T-helper 22 cell (primary cell): ENCODE measurements around the gene FRAT2.
"Not testable (repeated sequence)": the region's sequence is repeated elsewhere in the genome, so short reads cannot be mapped to it uniquely, and the experiment has no call there.

Experiments used
- DNase-seq: peaks from one replicate; pipeline ENCODE4 v3.0.0-alpha.2; 2020; ENCODE audit warnings: low read depth

Gene FRAT2

DNA sequence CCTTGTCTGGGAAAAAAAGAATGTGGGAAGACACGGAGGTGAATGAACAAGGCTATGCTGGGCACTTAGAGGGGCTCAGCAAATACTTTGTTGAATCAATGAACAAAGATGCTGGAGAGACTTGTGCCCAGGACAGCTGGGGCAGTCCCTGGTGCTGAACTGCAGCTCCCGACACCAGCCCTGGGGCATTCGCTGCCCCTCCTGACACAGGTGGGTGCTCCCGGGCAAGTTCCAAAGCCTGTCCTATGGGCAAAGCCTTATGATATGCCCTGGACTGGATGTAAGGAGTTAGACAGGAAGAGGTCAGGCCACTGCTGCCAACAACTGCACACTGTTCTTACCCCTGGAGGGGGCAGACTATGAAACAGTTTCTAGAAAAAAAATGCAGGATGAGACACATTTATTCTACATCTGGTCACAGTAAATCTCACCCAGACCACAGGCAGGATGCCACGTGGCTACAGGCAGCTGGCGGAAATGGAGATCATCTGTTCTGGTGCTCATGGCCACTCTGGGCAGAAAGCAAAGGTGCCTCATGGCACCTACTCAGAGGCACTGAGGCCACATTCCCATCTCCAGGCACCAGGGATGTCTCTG, 21.9 kb upstream of the FRAT2 start:
- no peak for DNase-seq

DNA sequence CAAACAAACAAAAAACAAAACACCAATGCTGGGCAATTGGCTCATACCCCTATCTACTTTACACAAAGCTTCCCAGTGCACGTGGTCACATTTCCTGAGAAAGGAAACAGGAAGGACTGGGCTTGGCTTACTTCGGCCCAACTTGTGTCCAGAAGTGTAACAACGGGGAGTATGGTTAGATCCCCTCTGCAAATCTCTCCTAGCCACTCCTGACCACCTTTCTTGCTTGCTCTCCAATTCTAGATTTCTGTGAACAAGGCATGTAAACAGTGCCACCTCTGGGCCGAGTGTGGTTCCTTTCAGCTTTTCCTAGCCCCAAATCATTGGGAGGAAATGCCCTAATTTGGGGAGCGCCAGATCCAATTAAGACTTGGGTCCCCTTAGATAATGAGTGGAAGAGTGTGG, 21.0 kb upstream of the FRAT2 start:
- DNase-seq = no peak

DNA sequence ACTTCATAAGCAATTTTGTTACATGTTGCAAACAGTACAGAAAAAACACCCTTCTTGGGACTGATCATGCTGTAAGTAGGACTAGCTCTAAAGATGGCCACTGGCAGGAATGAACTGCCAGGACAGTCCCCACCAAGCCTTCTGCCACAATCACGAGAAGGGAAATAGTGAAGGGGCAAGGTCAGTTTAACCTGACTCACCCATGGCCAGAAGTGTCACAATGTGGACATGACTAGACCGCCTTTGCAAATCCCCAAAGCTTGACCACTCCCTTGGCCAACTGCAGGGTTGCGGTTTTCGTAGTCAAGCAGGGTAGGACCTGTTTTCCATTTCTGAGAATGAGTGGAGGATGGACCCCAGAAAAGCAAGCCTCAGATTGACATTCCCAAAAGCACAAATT, 19.4 kb upstream of the FRAT2 start:
- DNase-seq = no peak

DNA sequence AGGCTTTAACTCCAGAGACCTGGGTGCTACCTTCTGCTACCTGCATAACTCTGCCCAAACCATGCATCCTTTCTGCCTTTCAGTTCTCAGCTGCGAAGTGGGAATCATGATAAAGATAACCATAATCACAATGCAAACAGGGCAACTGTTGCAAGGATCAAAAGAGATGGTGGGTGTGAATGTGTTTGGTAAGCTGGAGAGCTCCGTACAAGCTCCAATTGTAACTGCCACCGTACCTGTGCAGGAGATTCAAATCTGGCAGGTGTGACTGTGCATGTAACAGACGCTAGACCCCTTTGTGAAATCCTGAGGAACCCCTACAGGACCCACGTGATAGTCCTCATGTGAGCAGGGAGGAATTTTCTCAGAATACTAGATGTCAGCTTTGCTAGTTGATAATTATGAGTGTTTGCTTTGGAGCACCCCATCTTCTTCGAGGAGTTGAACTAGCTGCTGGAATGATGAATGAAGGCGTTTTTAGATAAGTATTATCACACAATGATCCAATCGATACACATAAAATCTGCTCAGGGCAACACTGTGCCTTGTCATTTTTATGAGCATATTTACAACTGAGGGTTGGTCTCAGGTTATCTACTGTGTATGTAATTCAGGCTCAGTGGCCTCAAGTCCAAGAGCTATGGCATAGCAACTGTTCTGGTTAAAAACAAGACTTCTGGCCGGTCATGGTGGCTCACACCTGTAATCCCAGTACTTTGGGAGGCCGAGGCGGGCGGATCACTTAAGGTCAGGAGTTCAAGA, 15.4 kb upstream of the FRAT2 start:
- DNase-seq = no peak

DNA sequence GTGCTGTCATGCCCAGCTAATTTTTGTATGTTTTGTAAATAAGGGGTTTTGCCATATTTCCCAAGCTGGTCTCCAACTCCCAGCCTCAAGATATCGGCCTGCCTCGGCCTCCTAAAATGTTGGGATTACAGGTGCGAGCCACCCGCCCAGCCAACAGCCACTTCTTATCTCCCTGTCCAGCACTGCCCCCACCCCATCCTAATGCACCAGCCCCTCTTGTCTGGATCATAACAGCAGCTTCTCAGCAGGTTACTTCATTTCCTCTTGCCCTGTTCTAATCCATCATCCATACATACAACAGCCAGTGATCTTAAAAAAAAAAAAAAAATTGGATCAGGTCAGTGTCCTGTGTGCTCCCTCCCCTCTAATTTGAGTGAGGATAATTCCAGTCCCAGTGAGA, 12.8 kb upstream of the FRAT2 start:
- no peak for DNase-seq

DNA sequence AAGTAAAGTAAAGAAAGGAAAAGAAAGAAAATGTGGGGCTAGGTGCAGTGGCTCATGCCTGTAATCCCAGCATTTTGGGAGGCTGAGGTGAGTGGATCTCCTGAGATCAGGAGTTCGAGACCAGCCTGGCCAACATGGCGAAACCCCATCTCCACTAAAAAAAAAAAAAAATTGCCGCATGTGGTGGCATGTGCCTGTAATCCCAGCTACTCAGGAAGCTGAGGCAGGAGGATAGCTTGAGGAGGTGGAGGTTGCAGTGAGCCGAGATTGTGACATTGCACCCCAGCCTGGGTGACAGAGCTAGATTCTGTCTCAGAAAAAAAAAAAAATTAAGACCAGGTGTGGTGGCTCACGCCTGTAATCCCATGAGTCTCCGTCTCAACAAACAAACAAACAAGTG, 9.1 kb upstream of the FRAT2 start:
- not testable (repeated sequence) for DNase-seq

GRCh38 chr10:97341416-97341815, 6.9 kb upstream of the FRAT2 start:
- DNase-seq = no peak

GRCh38 chr10:97338041-97338440, 3.5 kb upstream of the FRAT2 start:
- no peak for DNase-seq

- DNase-seq = no peak
These were observed 2.7 kb upstream of the FRAT2 start for GRCh38 chr10:97336942-97337831.

DNA sequence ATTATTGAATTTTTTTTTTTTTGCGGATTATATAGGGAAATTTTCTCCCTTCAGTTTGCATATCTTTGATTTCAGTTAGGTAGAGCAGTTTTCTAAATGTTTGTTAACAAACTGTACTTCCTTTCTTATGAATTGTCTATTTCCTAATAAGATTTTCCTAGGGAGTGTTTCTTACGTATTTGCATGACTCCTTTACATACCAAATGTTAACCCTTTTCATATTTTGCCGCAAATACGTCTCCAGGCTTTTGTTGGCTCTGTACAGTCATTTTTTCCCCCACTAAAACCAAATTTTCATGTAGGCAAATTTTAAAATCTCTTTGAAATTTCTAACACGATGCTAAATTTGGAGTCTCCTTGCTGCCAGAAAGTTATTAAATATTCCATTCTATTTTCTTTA, 1.9 kb upstream of the FRAT2 start:
- no peak for DNase-seq

DNA sequence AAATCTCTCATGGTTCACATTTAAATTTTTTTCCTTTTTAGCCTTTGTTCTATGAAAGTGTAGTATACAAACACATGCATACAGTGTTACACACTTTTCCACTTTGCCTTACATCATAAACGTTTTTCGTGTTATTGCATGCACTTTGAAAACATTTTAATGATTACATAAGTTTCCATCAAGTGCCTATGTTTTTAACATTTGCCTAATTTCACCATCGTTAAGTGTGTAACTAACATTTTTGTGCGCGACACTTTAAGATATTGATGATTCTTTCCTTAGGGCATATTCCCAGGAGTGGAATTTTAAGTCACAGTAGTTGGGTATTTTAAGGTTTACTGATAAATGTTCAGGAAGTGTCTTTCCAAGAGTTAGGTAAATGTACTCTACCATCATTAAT, 1.5 kb upstream of the FRAT2 start:
- DNase-seq = no peak

DNA sequence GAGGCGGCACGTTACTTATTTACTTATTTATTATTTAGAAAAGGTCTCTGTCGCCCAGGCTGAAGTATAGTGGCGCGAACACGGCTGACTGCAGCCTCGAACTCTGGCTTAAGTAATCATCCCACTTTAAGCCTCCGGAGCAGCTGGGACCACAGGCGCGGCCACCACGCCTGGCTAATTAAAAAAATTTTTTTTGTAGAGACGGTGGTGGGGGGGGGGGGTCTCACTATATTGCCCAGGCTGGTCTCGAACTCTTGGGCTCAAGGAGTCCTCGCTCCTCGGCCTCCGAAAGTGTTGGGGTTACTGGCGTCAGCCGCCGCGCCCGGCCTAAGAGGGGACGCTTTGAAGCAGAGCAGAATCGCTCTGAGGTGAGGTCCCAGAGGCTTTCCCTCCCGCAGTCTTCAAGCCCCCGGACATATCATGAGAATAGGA, 675 bp upstream of the FRAT2 start:
- DNase-seq = no peak

GRCh38 chr10:97333601-97334369, 744 bp downstream of the FRAT2 start:
- no peak for DNase-seq

GRCh38 chr10:97333351-97333600, 1.3 kb downstream of the FRAT2 start:
- no peak for DNase-seq

DNA sequence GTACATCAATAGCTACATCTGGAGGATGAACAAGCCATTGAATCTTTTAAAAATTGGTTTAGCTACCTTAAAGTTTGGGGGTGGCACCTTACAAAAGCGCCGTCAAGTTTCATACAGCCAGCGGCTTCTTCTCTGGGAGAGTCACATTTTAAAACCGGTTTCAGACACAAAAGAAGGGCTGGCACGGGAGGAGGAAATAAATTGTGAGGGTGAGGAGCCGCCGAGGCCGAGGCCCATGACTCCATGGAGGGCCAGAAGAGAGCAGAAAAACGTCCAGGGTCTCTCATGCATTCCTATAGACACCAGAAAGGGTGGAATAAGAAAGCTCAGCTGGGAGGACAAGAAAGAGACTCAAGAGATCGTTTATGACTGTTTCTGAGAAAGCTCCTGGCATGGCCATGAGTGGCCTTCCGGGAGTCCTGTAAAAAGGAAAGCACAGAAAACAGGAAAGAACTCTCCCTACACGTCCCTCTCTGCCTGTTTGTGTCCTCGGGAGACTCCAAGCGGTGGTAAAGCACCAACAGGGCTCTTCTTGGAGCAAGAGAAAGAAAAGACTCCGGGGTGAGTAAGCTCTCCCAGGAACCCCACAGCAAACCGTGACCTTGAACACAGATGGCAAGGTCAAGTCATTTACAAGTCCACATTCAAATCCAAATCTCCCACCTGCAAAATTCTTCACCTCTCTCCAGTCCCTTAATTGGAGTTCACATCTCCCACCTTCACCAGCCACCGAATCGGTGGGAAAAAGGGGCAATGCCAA, 1.8 kb downstream of the FRAT2 start:
- DNase-seq = no peak

- no peak for DNase-seq
These were observed 3.3 kb downstream of the FRAT2 start for GRCh38 chr10:97331153-97331703.

- no peak for DNase-seq
These were observed 4.8 kb downstream of the FRAT2 start for GRCh38 chr10:97329766-97330165.

DNA sequence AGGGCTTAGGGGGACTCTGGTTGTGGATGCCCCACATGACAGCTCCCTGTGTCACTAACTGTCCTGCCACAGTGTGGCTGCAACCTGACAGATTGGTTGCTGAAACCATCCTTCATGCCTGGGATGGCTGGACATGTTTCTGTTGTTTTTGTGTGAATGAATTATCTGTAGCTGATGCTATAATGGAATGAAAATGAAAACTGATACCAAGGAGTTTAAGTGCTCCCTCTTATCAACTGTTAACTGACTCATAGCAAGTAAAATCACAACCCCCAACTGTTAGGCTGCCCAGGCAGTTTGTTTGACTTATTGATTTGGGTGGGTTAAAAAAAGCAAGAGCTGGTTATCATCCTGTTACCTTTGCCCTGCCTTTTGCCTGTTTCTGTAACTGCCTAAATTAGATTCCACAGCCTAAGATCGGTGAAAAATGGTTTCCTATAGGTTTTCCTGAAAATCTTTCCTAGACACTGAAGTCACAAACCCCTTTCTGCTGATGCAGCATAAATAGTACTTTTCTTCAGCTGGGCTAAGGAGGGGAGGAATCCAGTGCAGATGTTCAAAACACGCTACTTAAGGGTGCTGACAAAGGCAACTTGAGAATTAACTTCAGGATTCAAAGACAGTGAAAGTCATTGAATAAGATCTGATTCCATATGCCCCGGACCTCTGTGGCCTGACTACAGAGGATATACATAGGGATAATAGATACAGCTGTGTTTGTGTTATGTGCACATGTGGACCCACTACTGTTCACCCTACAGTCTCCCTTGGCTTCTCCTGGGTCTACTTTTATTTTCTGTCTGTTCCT, 5.7 kb downstream of the FRAT2 start:
- no peak for DNase-seq

- DNase-seq = no peak
These were observed 6.9 kb downstream of the FRAT2 start for GRCh38 chr10:97327348-97328294.
